Amygdala (tissue), 56 donors: ENCODE results near the gene B3GNT8.
"Not testable (repeated sequence)": the region's sequence is repeated elsewhere in the genome, so short reads cannot be mapped to it uniquely, and the experiment has no call there.

Source experiments
- DNase-seq, 56 donors: peaks; one replicate each; lab custom pipeline; 2025; lab: John Stamatoyannopoulos, UW

Gene B3GNT8

DNA sequence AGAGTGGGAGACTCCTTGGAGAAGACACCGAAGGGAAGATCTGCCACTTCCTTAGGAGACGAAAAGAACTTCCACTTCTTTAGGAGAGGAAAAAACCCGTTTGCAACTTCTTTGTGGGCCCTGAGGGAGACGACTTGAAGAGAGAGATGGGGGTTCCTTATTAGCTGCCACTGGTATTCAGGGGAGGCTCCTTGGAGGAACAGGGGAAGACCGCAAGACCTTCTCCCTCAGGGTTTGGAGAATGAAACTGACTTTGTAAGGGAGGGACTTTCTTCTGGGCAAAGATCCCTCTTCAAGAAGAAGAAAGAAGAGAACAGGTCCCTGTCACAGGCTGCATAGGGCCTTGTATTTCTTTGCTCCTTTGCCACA is 29.1 kb downstream of the B3GNT8 start:
- DNase-seq, result no peak

GRCh38 chr19:41397086-41398049 is 29.8 kb downstream of the B3GNT8 start, which contains the start of the genes BCKDHA and EXOSC5:
BCKDHA (plus strand) TSS chr19:41397818; CDS start chr19:41397828, 10 bp downstream.
EXOSC5 (minus strand) TSS chr19:41397359; CDS start chr19:41397328, 31 bp downstream.
- peak; percentile 75 to 100 (median 98) for DNase-seq

DNA sequence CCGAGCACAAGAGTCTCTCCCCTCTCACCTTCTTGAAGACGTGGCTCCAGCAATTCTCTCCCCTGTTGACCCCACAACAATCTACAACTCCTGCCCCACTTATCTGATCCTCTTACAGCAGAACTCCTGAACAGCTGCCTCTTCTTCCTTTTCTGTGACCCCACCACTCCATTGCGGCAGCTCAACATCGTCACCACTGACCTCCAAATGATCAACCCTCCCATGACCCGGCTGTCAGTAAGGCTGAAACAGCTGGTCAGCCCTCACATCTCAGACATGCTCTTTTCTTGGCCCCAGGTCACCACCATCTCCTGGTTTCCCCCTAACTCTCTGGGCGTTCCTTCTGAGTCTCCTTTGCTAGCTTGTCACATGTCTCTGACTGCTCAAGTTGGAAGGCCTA is 31.8 kb downstream of the B3GNT8 start:
- no peak for DNase-seq

- DNase-seq, result no peak
Measured at GRCh38 chr19:41392775-41393174, 34.4 kb downstream of the B3GNT8 start.

DNA sequence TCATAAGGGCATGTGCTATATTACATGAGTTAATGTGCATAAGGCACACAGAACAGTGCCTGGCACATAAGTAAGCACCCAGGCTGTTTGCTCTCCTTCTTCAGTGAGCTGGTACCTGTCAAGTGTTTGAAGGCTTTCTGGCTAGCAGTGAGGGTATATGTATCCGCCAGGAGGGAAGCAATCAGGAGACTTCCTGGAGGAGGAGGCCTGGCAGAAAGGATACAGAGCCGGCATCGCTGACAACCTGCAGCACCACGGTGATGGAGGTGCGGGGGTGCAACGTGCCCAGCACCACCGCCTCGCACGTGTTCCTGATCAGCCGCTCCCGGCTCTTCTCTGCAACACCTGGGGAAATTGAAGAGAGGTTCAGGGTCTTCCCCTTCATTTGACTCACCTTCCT is 35.6 kb downstream of the B3GNT8 start:
- DNase-seq, result no peak

DNA sequence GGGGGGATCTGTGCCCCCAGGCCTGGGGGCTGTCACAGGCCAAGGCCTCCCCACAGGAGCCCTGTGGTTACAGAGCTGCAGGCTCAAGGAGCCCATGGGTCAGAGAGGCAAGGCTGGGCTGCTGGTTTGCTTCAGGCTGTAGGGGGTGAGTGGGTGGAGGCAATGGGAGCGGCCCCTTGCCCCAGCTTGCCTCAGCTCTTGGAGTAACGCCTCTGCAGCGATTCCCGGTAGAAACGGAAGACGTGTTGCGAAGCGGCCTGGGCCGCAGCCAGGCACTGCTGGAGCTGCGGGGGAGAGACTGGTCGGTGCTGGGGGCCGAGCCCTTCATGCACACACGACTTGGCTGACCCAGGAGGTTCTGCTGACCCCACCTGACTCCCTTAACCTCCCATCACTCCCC is 40.7 kb downstream of the B3GNT8 start:
- no peak for DNase-seq

DNA sequence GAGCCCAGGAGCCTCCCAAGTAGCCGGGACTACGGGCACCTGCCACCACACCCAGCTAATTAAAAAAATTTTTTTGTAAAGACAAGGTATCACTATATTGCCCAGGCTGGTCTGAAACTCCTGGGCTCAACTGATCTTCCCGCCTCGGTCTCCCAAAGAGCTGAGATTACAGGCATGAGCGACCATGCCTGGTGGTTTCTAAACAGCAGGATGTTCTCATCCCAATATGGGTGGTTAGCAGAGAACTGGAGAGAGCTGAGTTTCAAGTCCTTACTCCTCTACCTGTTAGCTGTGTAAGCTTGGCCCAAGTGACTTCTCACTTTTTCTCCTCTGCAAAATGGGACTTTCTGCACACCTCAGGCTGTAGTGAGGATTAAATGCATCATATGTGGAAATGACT is 42.8 kb downstream of the B3GNT8 start:
- DNase-seq, result no peak

DNA sequence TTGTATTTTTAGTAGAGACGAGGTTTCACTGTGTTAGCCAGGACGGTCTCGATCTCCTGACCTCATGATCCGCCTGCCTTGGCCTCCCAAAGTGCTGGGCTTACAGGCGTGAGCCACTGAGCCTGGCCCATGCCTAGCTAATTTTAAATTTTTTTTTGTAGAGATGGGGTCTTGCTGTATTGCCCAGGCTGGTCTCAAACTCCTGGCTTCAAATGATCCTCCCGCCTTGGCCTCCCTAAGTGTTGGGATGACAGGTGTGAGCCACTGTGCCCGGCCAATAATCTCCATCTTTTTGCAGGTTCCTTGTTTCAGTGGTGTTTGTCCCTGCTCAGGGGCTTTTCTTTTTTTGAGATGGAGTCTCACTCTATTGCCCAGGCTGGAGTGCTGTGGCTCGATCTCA is 45.6 kb downstream of the B3GNT8 start:
- DNase-seq, result not testable (repeated sequence)

DNA sequence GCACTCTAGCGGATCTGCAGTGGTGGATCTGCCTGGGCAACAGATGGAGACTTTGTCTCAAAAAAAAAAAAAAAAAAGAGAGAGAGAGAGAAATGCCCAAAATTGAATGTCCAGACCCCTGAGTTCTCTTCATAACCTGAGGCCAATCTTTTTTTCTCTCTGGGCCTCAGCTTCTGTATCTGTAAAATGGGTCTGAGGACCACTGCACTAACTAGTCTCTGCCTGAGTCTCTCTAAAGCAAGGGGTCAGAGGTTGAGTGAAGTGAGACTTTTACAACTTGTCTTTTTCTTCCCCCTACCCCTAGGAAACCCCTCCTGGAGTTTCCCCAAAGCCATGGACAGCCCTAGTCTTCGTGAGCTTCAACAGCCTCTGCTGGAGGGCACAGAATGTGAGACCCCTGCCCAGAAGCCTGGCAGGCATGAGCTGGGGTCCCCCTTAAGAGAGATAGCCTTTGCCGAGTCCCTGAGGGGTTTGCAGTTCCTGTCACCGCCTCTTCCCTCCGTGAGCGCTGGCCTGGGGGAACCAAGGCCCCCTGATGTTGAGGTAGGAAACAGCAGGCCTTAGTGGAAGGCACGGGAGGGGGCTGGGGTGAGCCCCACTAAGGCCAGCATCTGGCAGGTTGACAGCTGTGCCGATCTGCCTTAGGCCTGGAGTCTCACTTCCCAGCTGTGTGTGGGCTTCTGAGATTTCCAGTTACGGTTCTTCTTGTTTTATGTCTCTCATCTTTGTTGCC is 49.0 kb downstream of the B3GNT8 start:
- no peak for DNase-seq

GRCh38 chr19:41376998-41377365 is 50.2 kb downstream of the B3GNT8 start:
- no peak for DNase-seq

- DNase-seq, result peak in 8 of 56 donors; percentile 2 to 37 (median 13)
Measured at GRCh38 chr19:41376241-41376997, 50.8 kb downstream of the B3GNT8 start, which contains the start of gene TMEM91. TMEM91 (plus strand) TSS chr19:41376533; CDS start chr19:41378310, 1,777 bp downstream.
